ENCODE data around the gene ALDH1B1. TPM values are rescaled to one million over a fixed set of nuclear protein-coding genes. Genes with fewer than 3 reads are reported as not detected.
"Not testable (repeated sequence)": the region's sequence is repeated elsewhere in the genome, so short reads cannot be mapped to it uniquely, and the experiment has no call there.

ALDH1B1 gene
- total RNA-seq, 1 donor from 2014 or later, result 11.0 TPM

GRCh38 chr9:38384990-38385848 is 7.3 kb upstream of the ALDH1B1 start:
- DNase-seq (ENCODE audit: low spot score in 2 of 2) (no peak), FAIRE-seq (no peak)

GRCh38 chr9:38385896-38386295 is 6.6 kb upstream of the ALDH1B1 start:
- DNase-seq (ENCODE audit: low spot score in 2 of 2) (no peak), FAIRE-seq (no peak)

GRCh38 chr9:38386319-38386895 is 6.1 kb upstream of the ALDH1B1 start:
- FAIRE-seq (no peak), DNase-seq (ENCODE audit: low spot score in 2 of 2) (no peak)

- DNase-seq (ENCODE audit: low spot score in 2 of 2) (no peak), FAIRE-seq (no peak)
These were observed 5.4 kb upstream of the ALDH1B1 start for GRCh38 chr9:38387066-38387465.

GRCh38 chr9:38387751-38388150 is 4.8 kb upstream of the ALDH1B1 start:
- FAIRE-seq (no peak), DNase-seq (ENCODE audit: low spot score in 2 of 2) (no peak)

- no peak for DNase-seq (ENCODE audit: low spot score in 2 of 2)
- FAIRE-seq, result no peak
These were observed 3.9 kb upstream of the ALDH1B1 start for GRCh38 chr9:38388283-38389223.

GRCh38 chr9:38389313-38389712 is 3.2 kb upstream of the ALDH1B1 start:
- FAIRE-seq (no peak), DNase-seq (ENCODE audit: low spot score in 2 of 2) (no peak)

GRCh38 chr9:38390442-38390841 is 2.1 kb upstream of the ALDH1B1 start:
- no peak for FAIRE-seq

GRCh38 chr9:38390851-38391250 is 1.7 kb upstream of the ALDH1B1 start:
- FAIRE-seq (no peak), DNase-seq (ENCODE audit: low spot score in 2 of 2) (no peak)

More at GRCh38 chr9:38390442-38390841, 2.1 kb upstream of the ALDH1B1 start:
- DNase-seq (ENCODE audit: low spot score in 2 of 2), result no peak

GRCh38 chr9:38391278-38392118 is 1.0 kb upstream of the ALDH1B1 start:
- FAIRE-seq, result no peak

GRCh38 chr9:38393128-38393796 is 760 bp downstream of the ALDH1B1 start:
- no peak for FAIRE-seq
- no peak for DNase-seq (ENCODE audit: low spot score in 2 of 2)

More at GRCh38 chr9:38391278-38392118, 1.0 kb upstream of the ALDH1B1 start:
- DNase-seq (ENCODE audit: low spot score in 2 of 2), result no peak

- FAIRE-seq (no peak), DNase-seq (ENCODE audit: low spot score in 2 of 2) (no peak)
These were observed 1.9 kb downstream of the ALDH1B1 start for GRCh38 chr9:38394416-38394815.

GRCh38 chr9:38395653-38396370 is 3.3 kb downstream of the ALDH1B1 start:
- DNase-seq (ENCODE audit: low spot score in 2 of 2) (no peak), FAIRE-seq (no peak)

- DNase-seq (ENCODE audit: low spot score in 2 of 2) (no peak), FAIRE-seq (no peak)
These were observed 3.8 kb downstream of the ALDH1B1 start for GRCh38 chr9:38396371-38396671.

- not testable (repeated sequence) for DNase-seq (ENCODE audit: low spot score in 2 of 2); FAIRE-seq
These were observed 6.7 kb downstream of the ALDH1B1 start for GRCh38 chr9:38399191-38399590.

- FAIRE-seq (no peak), DNase-seq (ENCODE audit: low spot score in 2 of 2) (no peak)
These were observed 9.5 kb downstream of the ALDH1B1 start for GRCh38 chr9:38401994-38402393.

GRCh38 chr9:38404314-38404713 is 11.8 kb downstream of the ALDH1B1 start:
- no peak for FAIRE-seq
- DNase-seq (ENCODE audit: low spot score in 2 of 2), result no peak

GRCh38 chr9:38405785-38406184 is 13.3 kb downstream of the ALDH1B1 start:
- DNase-seq (ENCODE audit: low spot score in 2 of 2) (no peak), FAIRE-seq (no peak)

All from frontal cortex (tissue), 4 donors.